ENCODE measurements around the gene RERG.

Gene RERG

GRCh38 chr12:15155271-15155670 is 65.9 kb downstream of the RERG start:
- DNase-seq, result no peak

GRCh38 chr12:15154103-15154502 is 67.1 kb downstream of the RERG start:
- H2AFZ ChIP-seq (ENCODE audit: low read length), result no peak overlapping the region
- no peaks in the 10 kb centered on the region for H3K79me2 ChIP-seq (ENCODE audit: low read length)
- no peaks in the 10 kb centered on the region for H3F3A ChIP-seq (ENCODE audit: insufficient read depth, low read length)
- no peaks in the 10 kb centered on the region for H3K36me3 ChIP-seq (replicated peaks; ENCODE audit: insufficient read depth, low read length)
- H3K4me1 ChIP-seq (ENCODE audit: low read length), result no peaks in the 10 kb centered on the region
- no peak overlapping the region for H3K27ac ChIP-seq (ENCODE audit: low read length)
- no peak overlapping the region for H3K9ac ChIP-seq (ENCODE audit: low read length)
- H3K9me2 ChIP-seq (replicated peaks; ENCODE audit: insufficient read depth, low read length), result no peaks in the 10 kb centered on the region
- no peak overlapping the region for H3K4me2 ChIP-seq (ENCODE audit: low read depth, low read length)
- no peak overlapping the region for H3K4me3 ChIP-seq (ENCODE audit: low read length)
- no peaks in the 10 kb centered on the region for H3K27me3 ChIP-seq (replicated peaks; ENCODE audit: insufficient read depth, low read length)
- no peak for DNase-seq
- no peaks in the 10 kb centered on the region for H3K9me3 ChIP-seq (replicated peaks; ENCODE audit: insufficient read depth, low read length)
- no peaks in the 10 kb centered on the region for H4K20me1 ChIP-seq (ENCODE audit: insufficient read depth, low read length)
- TF ChIP-seq EZH2phosphoT487 (IDR thresholded peaks at IDR 0.05; ENCODE audit: low read length), result no peak
- TF ChIP-seq, protein P1, sequence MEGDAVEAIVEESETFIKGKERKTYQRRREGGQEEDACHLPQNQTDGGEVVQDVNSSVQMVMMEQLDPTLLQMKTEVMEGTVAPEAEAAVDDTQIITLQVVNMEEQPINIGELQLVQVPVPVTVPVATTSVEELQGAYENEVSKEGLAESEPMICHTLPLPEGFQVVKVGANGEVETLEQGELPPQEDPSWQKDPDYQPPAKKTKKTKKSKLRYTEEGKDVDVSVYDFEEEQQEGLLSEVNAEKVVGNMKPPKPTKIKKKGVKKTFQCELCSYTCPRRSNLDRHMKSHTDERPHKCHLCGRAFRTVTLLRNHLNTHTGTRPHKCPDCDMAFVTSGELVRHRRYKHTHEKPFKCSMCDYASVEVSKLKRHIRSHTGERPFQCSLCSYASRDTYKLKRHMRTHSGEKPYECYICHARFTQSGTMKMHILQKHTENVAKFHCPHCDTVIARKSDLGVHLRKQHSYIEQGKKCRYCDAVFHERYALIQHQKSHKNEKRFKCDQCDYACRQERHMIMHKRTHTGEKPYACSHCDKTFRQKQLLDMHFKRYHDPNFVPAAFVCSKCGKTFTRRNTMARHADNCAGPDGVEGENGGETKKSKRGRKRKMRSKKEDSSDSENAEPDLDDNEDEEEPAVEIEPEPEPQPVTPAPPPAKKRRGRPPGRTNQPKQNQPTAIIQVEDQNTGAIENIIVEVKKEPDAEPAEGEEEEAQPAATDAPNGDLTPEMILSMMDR (IDR thresholded peaks at IDR 0.05; ENCODE audit: low read length), result no peak
- TF ChIP-seq EZH2 (optimal IDR thresholded peaks at IDR 0.05; ENCODE audit: low read depth, low read length), result no peak

More at GRCh38 chr12:15155271-15155670, 65.9 kb downstream of the RERG start:
- no peak overlapping the region for H3K4me2 ChIP-seq (ENCODE audit: low read depth, low read length)
- TF ChIP-seq, protein P1 (IDR thresholded peaks at IDR 0.05; ENCODE audit: low read length), result no peak
- no peak for TF ChIP-seq EZH2phosphoT487 (IDR thresholded peaks at IDR 0.05; ENCODE audit: low read length)
- no peak for TF ChIP-seq EZH2 (optimal IDR thresholded peaks at IDR 0.05; ENCODE audit: low read depth, low read length)
- no peak overlapping the region for H3K27ac ChIP-seq (ENCODE audit: low read length)
- H3K79me2 ChIP-seq (ENCODE audit: low read length), result no peaks in the 10 kb centered on the region
- no peaks in the 10 kb centered on the region for H4K20me1 ChIP-seq (ENCODE audit: insufficient read depth, low read length)
- H3K9ac ChIP-seq (ENCODE audit: low read length), result no peak overlapping the region
- H3K36me3 ChIP-seq (replicated peaks; ENCODE audit: insufficient read depth, low read length), result no peaks in the 10 kb centered on the region
- H3K27me3 ChIP-seq (replicated peaks; ENCODE audit: insufficient read depth, low read length), result no peaks in the 10 kb centered on the region
- no peaks in the 10 kb centered on the region for H3K9me3 ChIP-seq (replicated peaks; ENCODE audit: insufficient read depth, low read length)
- no peak overlapping the region for H3K4me3 ChIP-seq (ENCODE audit: low read length)
- H3K9me2 ChIP-seq (replicated peaks; ENCODE audit: insufficient read depth, low read length), result no peaks in the 10 kb centered on the region
- no peak overlapping the region for H2AFZ ChIP-seq (ENCODE audit: low read length)
- no peaks in the 10 kb centered on the region for H3F3A ChIP-seq (ENCODE audit: insufficient read depth, low read length)
- H3K4me1 ChIP-seq (ENCODE audit: low read length), result no peaks in the 10 kb centered on the region

DNA sequence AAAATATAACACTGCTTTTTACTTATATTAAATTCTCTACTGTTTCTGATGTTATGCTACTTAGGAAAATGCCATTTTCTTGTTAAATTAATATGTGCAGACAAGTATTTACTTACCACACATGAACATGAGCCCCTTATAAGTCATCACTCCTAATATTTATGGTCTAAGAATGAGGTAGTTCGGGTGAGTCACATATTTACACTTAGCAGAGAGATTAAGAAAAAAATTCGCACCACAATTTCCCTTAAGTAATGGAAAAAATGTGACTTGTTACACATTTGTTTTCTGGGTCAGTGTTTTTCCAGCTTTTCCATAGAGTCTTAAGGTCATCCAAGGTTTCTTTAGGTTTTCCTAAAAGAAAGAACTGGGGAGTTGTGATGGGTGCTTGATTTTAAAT is 68.3 kb downstream of the RERG start:
- no peak overlapping the region for H3K9ac ChIP-seq (ENCODE audit: low read length)
- H3K79me2 ChIP-seq (ENCODE audit: low read length), result no peaks in the 10 kb centered on the region
- no peaks in the 10 kb centered on the region for H3K4me1 ChIP-seq (ENCODE audit: low read length)
- no peak overlapping the region for H3K27ac ChIP-seq (ENCODE audit: low read length)
- H3K9me3 ChIP-seq (replicated peaks; ENCODE audit: insufficient read depth, low read length), result no peaks in the 10 kb centered on the region
- H3K27me3 ChIP-seq (replicated peaks; ENCODE audit: insufficient read depth, low read length), result no peaks in the 10 kb centered on the region
- H3K36me3 ChIP-seq (replicated peaks; ENCODE audit: insufficient read depth, low read length), result no peaks in the 10 kb centered on the region
- H3K4me2 ChIP-seq (ENCODE audit: low read depth, low read length), result no peak overlapping the region
- no peaks in the 10 kb centered on the region for H3K9me2 ChIP-seq (replicated peaks; ENCODE audit: insufficient read depth, low read length)
- H3K4me3 ChIP-seq (ENCODE audit: low read length), result no peak overlapping the region
- H3F3A ChIP-seq (ENCODE audit: insufficient read depth, low read length), result no peaks in the 10 kb centered on the region
- H4K20me1 ChIP-seq (ENCODE audit: insufficient read depth, low read length), result no peaks in the 10 kb centered on the region
- no peak for DNase-seq
- H2AFZ ChIP-seq (ENCODE audit: low read length), result no peak overlapping the region
- no peak for TF ChIP-seq EZH2phosphoT487 (IDR thresholded peaks at IDR 0.05; ENCODE audit: low read length)
- TF ChIP-seq, protein P1 (IDR thresholded peaks at IDR 0.05; ENCODE audit: low read length), result no peak
